Epithelial cell of esophagus (primary cell): ENCODE measurements around the gene AAGAB.
A peak's percentile ranks its signal among the peaks of the same experiment; 100 is the strongest.

Experiments used
- DNase-seq: peaks from one replicate; pipeline ENCODE4 v3.0.0; 2010; ENCODE audit warnings: low read depth
- H3K4me3 ChIP-seq: 2 replicates; pipeline ENCODE4 v1.5.1; 2011; ENCODE audit warnings: mild to moderate bottlenecking, low read length, control low read depth
- CTCF ChIP-seq: IDR thresholded peaks from 2 replicates; pipeline ENCODE4 v1.5.1; 2011; ENCODE audit warnings: low read depth, mild to moderate bottlenecking, low read length, control low read depth, inconsistent platforms; ENCODE audit not compliant: insufficient read depth; ENCODE audit errors: missing control alignments

Gene AAGAB

DNA sequence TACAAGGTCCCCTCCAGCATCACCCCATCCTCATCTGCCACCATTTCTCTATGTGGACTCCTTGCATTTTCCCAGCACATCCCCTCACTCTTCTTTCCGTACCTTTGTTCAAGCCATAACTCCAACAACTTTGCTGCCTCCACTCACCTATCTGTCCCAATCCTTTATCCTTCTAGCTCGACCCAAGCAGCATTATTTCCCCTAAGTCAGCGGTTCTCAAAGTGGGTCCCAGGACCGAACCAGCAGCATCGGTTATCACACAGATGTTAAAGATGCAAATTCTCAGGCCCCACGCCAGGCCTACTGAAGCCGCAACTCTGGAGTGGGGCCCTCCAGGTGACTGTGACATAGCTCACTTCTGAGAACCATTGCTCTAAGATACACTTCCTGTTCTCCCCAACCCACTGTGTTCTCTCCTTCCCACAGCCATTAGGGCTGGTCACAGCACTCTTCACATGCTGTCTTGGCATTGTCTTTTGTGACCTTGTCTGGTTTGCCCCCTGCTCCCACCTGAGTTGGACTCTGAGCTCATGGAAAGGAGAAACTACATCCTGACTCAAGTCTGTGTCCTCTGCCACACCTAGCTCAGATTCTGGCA lies 56.2 kb downstream of the AAGAB start:
- no peak for TF ChIP-seq CTCF
- no peak overlapping the region for H3K4me3 ChIP-seq
- no peak for DNase-seq

- TF ChIP-seq CTCF, result no peak
- no peak for DNase-seq
These were observed 57.1 kb downstream of the AAGAB start for GRCh38 chr15:67197364-67197695.

GRCh38 chr15:67196672-67197363 lies 57.6 kb downstream of the AAGAB start:
- no peak overlapping the region for H3K4me3 ChIP-seq
- TF ChIP-seq CTCF, result no peak
- DNase-seq, result peak; percentile 65

More at GRCh38 chr15:67197364-67197695, 57.1 kb downstream of the AAGAB start:
- no peak overlapping the region for H3K4me3 ChIP-seq

GRCh38 chr15:67196222-67196621 lies 58.2 kb downstream of the AAGAB start:
- H3K4me3 ChIP-seq, result no peak overlapping the region
- no peak for TF ChIP-seq CTCF
- no peak for DNase-seq

DNA sequence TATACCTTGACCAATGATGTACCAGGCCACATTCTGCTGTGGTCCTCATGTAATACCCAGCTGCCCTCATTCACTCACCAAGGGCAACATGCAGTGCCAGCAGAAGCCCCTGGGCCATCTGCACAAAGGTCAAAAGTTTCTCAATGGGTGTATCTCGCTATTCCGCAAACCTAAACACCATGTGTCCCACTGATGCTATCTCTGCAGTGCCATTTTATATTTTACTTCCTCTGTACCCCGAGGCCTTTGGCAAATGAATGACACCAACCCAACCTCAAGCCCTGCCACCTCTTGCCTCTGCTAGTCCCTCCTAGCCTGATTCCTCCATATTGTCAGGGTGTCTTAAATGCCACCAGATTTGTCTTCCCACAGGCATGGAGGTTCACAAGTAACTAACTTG lies 59.2 kb downstream of the AAGAB start:
- no peak for TF ChIP-seq CTCF
- DNase-seq, result no peak
- H3K4me3 ChIP-seq, result no peak overlapping the region

GRCh38 chr15:67194171-67195114 lies 60.0 kb downstream of the AAGAB start:
- no peak for DNase-seq
- TF ChIP-seq CTCF, result no peak
- no peak overlapping the region for H3K4me3 ChIP-seq
